Ovary (tissue), 9 donors: Measurements from ENCODE around the gene RPS6KA5. TPM values are rescaled to one million over a fixed set of nuclear protein-coding genes. Genes with fewer than 3 reads are reported as not detected.
"Not testable (repeated sequence)": the region's sequence is repeated elsewhere in the genome, so short reads cannot be mapped to it uniquely, and the experiment has no call there.

Experiments used
- DNase-seq, 5 donors: peaks; one replicate each; pipeline ENCODE4 v3.0.0-alpha.2; 2019 to 2020
- H3K27ac ChIP-seq, 2 donors: fragments of 200-600 bp; one replicate each; pipeline versions ENCODE4 v1.5.1 to v1.8.0; 2019 to 2022
- H3K27me3 ChIP-seq: fragments of 200-600 bp; one replicate; pipeline ENCODE4 v1.8.0; 2022
- H3K36me3 ChIP-seq: fragments of 200-600 bp; sonication (generic); one replicate; pipeline ENCODE4 v1.5.1; 2019
- H3K4me1 ChIP-seq: one replicate; pipeline ENCODE4 v1.8.1; 2013; ENCODE audit warnings: mild to moderate bottlenecking, moderate library complexity; ENCODE audit not compliant: insufficient read depth
- H3K4me3 ChIP-seq: fragments of 200-600 bp; sonication (generic); one replicate; pipeline ENCODE4 v1.5.1; 2017
- H3K9me3 ChIP-seq, 2 donors: fragments of 200-600 bp in 1 of 2; sonication (generic) in 1 of 2; one replicate each; pipeline versions ENCODE4 v1.5.1 to v1.8.1; 2013 to 2019; ENCODE audit warnings: mild to moderate bottlenecking in 1 of 2, moderate library complexity in 1 of 2
- CTCF ChIP-seq, 3 donors: fragments of 450-650 bp in 2 of 3; fragments of 200-600 bp in 1 of 3; IDR thresholded peaks; one replicate each; pipeline versions ENCODE4 v1.5.1 to v1.8.0; 2016 to 2022; ENCODE audit warnings: antibody characterized with exemption in 3 of 3, mild to moderate bottlenecking in 1 of 3
- EP300 ChIP-seq: sonication (generic); formaldehyde crosslinking; IDR thresholded peaks from one replicate; pipeline ENCODE4 v1.6.1; 2017; ENCODE audit warnings: antibody characterized with exemption
- POLR2A ChIP-seq: fragments of 450-650 bp; IDR thresholded peaks from one replicate; pipeline ENCODE4 v1.6.1; 2017; ENCODE audit warnings: antibody characterized with exemption, mild to moderate bottlenecking, moderate library complexity
- WGBS, 3 donors: extraction: QIAGEN DNeasy Blood & Tissue Kit in 1 of 3; methylation state at CpG; one replicate each; pipeline versions ENCODE4 v1.1.5 to v1.1.7; 2013 to 2017; 5-methylcytosine and 5-hydroxymethylcytosine counted together
- intact Hi-C, 4 donors: fragments of 100-400 bp; cut with DNase I; formaldehyde crosslinking; loops; one replicate each; pipeline versions ENCODE4 v1.11.0 to v1.15.1; 2022 to 2023
- polyA plus RNA-seq, 2 donors: library from polyadenylated mRNA; stranded (reverse); fragments of 200-250 nt in 1 of 2; fragments of 350-450 nt in 1 of 2; fragmentation: Illumina TruSeq in 1 of 2; extraction: RNeasy Lipid Tissue Mini Kit (QIAGEN cat#74804) in 1 of 2; gene quantifications; one replicate each; pipeline ENCODE4 v1.2.3, GENCODE V29; 2013 to 2014
- total RNA-seq, 7 donors: library from RNA; depleted of rRNA in 2 of 7; stranded (reverse); fragments of >200 nt in 2 of 7; fragmentation: NEBNext Ultra II Directional in 3 of 7; extraction: Animal tissue kit (Norgen Biotek cat#: 25700) in 3 of 7; gene quantifications; one replicate each; pipeline versions ENCODE4 v1.1.0 to v1.2.4, GENCODE V29; 2016 to 2023
- donor health status: DM: no; HTN: no; CAD: no; lungs with moderate emphysema.
- donor health status: DM: no; HTN: no; CAD: no.
- donor health status: Bipolar disorder and iron deficiency.
- donor health status: DM: yes; HTN: yes; CAD: no.
- donor health status: DM: no; HTN: no; CAD: no.
- donor health status: DM: yes; HTN: yes; CAD: no.

Gene RPS6KA5
- total and polyA plus RNA-seq, 9 donors = 3.8 to 19.0 (median 8.4) TPM

DNA sequence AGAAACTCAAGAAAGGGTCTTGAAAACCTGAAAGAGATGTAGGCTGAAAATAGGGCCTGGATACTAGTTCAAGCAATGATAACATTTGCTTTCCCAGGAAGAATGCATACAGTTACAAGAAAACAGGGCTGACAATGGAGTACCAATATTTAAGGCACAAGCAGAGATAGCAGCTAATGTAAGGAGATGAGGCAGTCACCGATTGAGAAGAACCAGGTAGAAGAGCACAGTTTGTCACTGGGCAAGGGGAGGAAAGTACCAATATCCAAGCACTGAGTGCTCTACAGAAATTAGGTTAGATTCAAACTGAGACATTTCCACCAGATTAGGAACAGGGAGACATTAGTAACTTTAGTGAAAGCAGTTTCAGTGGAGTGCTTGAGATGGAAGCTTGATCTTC is 19.9 kb downstream of the RPS6KA5 start:
- no peaks in the 10 kb centered on the region for H3K9me3 ChIP-seq
- TF ChIP-seq CTCF (IDR thresholded peaks at IDR 0.05) (no peak), EP300 (no peak), POLR2A (no peak)
- no peaks in the 10 kb centered on the region for H3K36me3 ChIP-seq
- intact Hi-C loops = no loop called here
- H3K27ac ChIP-seq = no peak overlapping the region
- no peak overlapping the region for H3K4me3 ChIP-seq
- DNase-seq = no peak
- no peaks in the 10 kb centered on the region for H3K4me1 ChIP-seq
- no peaks in the 10 kb centered on the region for H3K27me3 ChIP-seq
- 93 to 97% (median 95%) methylated on average over 1 of the region's 1 CpG for WGBS, 3 donors

DNA sequence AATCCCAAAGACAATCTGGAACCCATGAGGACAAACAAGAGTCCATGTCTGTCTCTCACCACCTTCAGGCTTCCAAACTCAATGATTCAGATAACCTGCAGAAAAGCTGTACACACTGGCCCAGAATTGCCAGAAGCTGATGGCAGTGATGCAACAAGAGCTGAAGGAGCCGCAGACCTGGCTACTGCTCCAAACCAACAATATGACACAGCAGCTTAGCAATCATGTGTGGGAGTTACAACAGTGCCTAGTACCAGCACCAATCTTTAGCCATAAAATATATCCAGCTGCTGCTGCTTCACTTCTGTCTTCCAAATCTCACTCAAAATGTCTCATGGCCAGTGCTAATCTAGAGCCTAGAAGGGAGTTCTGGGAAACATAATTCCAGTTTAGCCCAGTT is 22.0 kb downstream of the RPS6KA5 start:
- Histone ChIP-seq H3K27me3 (no peaks in the 10 kb centered on the region), H3K4me1 (no peaks in the 10 kb centered on the region), H3K9me3 (no peaks in the 10 kb centered on the region), H3K4me3 (no peak overlapping the region), H3K27ac (no peak overlapping the region), H3K36me3 (no peaks in the 10 kb centered on the region)
- DNase-seq = no peak
- WGBS, 3 donors = 68 to 98% (median 75%) methylated on average over 1 of the region's 1 CpG
- TF ChIP-seq EP300 = no peak
- no peak for TF ChIP-seq CTCF (IDR thresholded peaks at IDR 0.05)
- TF ChIP-seq POLR2A = no peak
- intact Hi-C loops = no loop called here

DNA sequence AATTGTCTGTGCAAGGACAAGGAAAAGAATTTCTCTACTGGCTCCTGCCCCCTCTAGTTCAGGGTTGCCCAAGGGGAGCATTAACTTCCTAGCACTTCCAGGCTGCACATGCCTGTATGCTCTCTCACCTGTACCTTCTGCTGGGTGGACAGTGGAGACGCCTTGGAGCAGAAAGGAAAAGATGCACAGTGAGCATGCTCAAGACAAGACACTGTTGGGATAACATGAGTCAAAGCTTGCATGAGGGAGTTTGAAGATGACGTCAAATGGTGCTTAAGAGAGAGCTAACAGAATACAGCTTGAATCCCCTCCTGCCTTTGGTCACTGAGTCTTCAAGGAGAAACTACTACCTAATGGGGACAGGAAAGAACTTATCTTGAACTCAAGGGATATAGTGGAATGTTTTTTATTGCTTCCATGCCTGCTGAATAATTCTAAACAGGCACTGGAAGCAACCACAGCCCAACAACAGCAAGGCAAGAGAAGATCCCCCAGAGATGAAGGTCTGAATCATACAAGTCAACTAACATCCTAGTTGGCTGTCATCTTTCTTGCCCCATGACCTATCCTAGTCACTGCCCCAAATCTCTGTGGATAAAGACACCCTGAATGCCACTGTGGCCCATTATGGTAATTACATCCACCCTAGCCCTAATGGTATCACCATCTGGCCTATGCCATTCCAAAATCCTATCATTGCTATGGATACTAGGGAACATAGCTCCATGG is 23.5 kb downstream of the RPS6KA5 start:
- DNase-seq = no peak
- intact Hi-C loops = no loop called here
- TF ChIP-seq EP300 (no peak), POLR2A (no peak), CTCF (IDR thresholded peaks at IDR 0.05) (no peak)
- Histone ChIP-seq H3K9me3 (no peaks in the 10 kb centered on the region), H3K4me1 (no peaks in the 10 kb centered on the region), H3K36me3 (no peaks in the 10 kb centered on the region), H3K4me3 (no peak overlapping the region), H3K27me3 (no peaks in the 10 kb centered on the region), H3K27ac (no peak overlapping the region)
- 93 to 98% (median 94%) methylated on average over 2 of the region's 2 CpGs for WGBS, 3 donors

DNA sequence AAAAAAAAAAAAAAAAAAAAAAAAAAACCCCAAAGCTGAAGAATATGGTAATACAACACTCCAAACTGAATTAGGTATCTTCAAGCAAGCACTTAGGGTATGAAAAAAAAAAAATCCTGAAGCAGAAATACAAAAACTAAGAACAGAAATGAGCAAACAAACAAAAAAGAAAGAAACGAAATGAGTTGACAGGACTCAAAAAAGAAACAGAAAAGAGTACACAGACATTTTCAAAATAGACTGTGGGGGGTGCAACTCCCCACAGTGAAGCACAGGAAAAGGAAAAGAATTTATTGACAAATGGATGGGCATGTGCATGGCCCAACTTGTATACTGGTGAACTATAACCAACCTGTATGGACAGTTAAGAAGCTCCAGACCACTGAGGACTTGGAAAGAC is 24.6 kb downstream of the RPS6KA5 start:
- Histone ChIP-seq H3K4me1 (no peaks in the 10 kb centered on the region), H3K4me3 (no peak overlapping the region), H3K9me3 (no peaks in the 10 kb centered on the region), H3K27ac (no peak overlapping the region), H3K27me3 (no peaks in the 10 kb centered on the region), H3K36me3 (no peaks in the 10 kb centered on the region)
- TF ChIP-seq EP300 = no peak
- TF ChIP-seq POLR2A = no peak
- no peak for TF ChIP-seq CTCF (IDR thresholded peaks at IDR 0.05)
- WGBS, 3 donors = 40 to 79% (median 54%) methylated on average over 1 of the region's 1 CpG
- intact Hi-C loops = no loop called here
- DNase-seq = no peak

GRCh38 chr14:91034379-91034778 is 26.1 kb downstream of the RPS6KA5 start:
- intact Hi-C loops, H3K4me1 ChIP-seq, H3K27ac ChIP-seq, H3K27me3 ChIP-seq, H3K9me3 ChIP-seq, H3K36me3 ChIP-seq, H3K4me3 ChIP-seq, DNase-seq: not testable (repeated sequence)
- 74 to 86% (median 77%) methylated on average over 10 of the region's 10 CpGs for WGBS, 3 donors
